Large intestine (tissue), 3 donors: ENCODE data around the gene ELMO3. TPM values are rescaled to one million over a fixed set of nuclear protein-coding genes. Genes with fewer than 3 reads are reported as not detected.
A peak's percentile ranks its signal among the peaks of the same experiment; 100 is the strongest.

Source experiments
- DNase-seq, 2 donors: peaks; one replicate each; pipeline versions ENCODE4 v3.0.0 to v3.0.0-alpha.2; 2013
- H3K27ac ChIP-seq: one replicate; pipeline ENCODE4 v1.5.1; 2013; ENCODE audit warnings: low read length
- H3K27me3 ChIP-seq: 2 replicates; pipeline ENCODE4 v1.6.1; 2013; ENCODE audit warnings: low read length; ENCODE audit not compliant: control insufficient read depth, insufficient read depth
- H3K36me3 ChIP-seq: 2 replicates; pipeline ENCODE4 v1.6.1; 2013; ENCODE audit warnings: low read length; ENCODE audit not compliant: control insufficient read depth, insufficient read depth
- H3K4me1 ChIP-seq: one replicate; pipeline ENCODE4 v1.6.1; 2013; ENCODE audit warnings: low read length; ENCODE audit not compliant: control insufficient read depth, insufficient read depth
- H3K4me3 ChIP-seq: one replicate; pipeline ENCODE4 v1.5.1; 2013; ENCODE audit warnings: low read length
- H3K9me3 ChIP-seq: one replicate; pipeline ENCODE4 v1.6.1; 2013; ENCODE audit warnings: mild to moderate bottlenecking, low read depth, low read length, moderate library complexity; ENCODE audit not compliant: control insufficient read depth
- WGBS: methylation state at CpG from one replicate; pipeline ENCODE4 v1.1.5; 2013; ENCODE audit warnings: low lambda C conversion rate; ENCODE audit not compliant: insufficient coverage; 5-methylcytosine and 5-hydroxymethylcytosine counted together
- polyA plus RNA-seq: library from polyadenylated mRNA; unstranded; fragments of 120-200 nt; gene quantifications from one replicate; pipeline ENCODE4 v1.2.1, GENCODE V29; 2013

Gene ELMO3
- polyA plus RNA-seq, 1 donor: 34.0 TPM

DNA sequence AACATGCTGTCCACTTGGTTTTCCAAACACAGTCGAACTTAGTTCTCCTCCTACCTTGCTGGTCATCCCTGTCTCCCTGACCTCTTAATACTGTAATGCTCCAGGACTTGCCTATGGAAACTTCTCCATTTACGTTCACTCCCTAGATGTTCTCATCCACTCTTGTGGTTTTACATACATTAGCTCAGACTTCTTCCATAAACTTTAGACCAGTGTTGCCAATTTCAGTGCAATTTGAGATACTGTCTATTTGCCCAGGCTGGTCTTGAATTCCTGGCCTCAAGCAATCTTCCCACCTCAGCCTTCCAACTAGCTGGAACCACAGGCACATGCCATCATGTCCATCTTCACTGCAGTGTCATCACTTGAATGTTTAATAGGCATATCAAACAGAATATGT is 16.6 kb upstream of the ELMO3 start:
- peaks cover 3% of the 10 kb centered on the region for H3K9me3 ChIP-seq
- H3K27me3 ChIP-seq: peaks cover 8% of the 10 kb centered on the region
- WGBS: no CpG with 5 or more reads among the region's 2 CpGs
- no peak overlapping the region for H3K4me3 ChIP-seq
- peaks cover 26% of the 10 kb centered on the region for H3K4me1 ChIP-seq
- DNase-seq: no peak
- no peaks in the 10 kb centered on the region for H3K36me3 ChIP-seq
- H3K27ac ChIP-seq: no peak overlapping the region

DNA sequence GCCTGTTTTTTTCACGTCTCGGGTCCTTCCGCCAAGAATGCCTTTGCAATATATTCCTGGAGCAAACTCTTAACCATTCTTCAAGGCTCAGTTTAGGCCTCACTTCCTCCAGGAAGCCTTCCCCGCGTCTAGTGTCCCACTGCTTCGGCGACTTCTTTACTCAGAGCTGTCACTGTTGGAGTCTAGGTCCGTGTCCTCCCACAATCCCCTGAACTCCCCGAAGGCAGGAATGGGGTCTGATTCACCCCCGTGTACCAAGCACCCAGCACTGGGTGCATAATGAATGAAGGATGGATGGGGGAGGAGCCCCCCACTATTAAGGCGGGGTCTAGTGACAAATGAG is 15.7 kb upstream of the ELMO3 start:
- WGBS: 27% methylated on average over 3 of the region's 11 CpGs
- Histone ChIP-seq H3K27ac (peak overlapping the region; percentile 93), H3K27me3 (peaks cover 6% of the 10 kb centered on the region), H3K4me1 (peaks cover 22% of the 10 kb centered on the region), H3K36me3 (no peaks in the 10 kb centered on the region), H3K4me3 (peak overlapping the region; percentile 86), H3K9me3 (peaks cover 3% of the 10 kb centered on the region)
- no peak for DNase-seq

DNA sequence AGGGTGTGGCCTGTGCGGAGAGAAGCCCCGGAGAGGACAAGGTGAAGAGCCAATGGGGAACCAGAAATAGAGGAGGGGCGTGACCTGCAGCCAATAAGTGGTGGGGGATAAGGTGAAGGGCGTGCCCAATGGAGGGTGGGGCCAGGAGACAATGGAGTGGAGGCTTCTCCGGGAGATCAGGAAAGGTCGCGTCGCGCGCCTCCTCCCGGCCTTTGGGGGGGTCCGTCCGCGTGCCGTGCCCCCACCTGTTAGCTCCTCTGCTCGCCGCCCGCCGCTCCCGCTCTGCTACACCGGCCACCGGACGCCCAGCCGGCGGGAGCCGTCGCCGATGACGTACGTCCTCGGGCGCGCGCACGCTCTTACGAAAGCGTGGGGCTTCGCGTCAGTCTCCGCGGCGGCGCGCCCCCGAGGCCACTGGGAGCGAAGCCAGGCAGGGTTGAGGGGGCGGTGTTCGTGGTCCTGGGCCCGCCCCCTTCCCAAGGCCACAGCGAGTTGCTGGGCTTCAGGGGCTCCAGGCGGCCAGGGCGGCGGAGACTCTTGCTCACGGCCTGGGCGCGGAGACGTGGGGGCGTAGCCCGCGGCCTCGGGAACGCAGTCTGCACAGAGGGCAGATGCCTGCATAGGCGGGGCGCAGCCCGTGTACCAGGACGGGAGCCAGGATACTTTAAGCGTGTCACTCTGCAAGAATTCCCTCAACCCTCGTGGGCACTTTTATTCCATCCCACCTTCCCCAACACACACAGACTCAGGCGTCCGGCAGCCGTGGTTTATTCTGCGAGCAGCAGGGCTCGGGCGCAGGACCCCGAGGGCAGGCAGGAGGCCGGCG is 15.1 kb upstream of the ELMO3 start, which contains the start of gene MATCAP1:
Gene MATCAP1, minus strand, starts transcription at position 337 of the 826 bp plus-strand sequence. CDS start 3,353 bp downstream, outside the sequence.
- peaks cover 22% of the 10 kb centered on the region for H3K4me1 ChIP-seq
- no peaks in the 10 kb centered on the region for H3K36me3 ChIP-seq
- DNase-seq: peak; percentile 97 to 99
- H3K9me3 ChIP-seq: peaks cover 3% of the 10 kb centered on the region
- no CpG with 5 or more reads among the region's 77 CpGs for WGBS
- H3K27me3 ChIP-seq: peaks cover 6% of the 10 kb centered on the region
- peak within 1 kb of the TSS; percentile 86 for H3K4me3 ChIP-seq
- H3K27ac ChIP-seq: peak within 1 kb of the TSS; percentile 93

DNA sequence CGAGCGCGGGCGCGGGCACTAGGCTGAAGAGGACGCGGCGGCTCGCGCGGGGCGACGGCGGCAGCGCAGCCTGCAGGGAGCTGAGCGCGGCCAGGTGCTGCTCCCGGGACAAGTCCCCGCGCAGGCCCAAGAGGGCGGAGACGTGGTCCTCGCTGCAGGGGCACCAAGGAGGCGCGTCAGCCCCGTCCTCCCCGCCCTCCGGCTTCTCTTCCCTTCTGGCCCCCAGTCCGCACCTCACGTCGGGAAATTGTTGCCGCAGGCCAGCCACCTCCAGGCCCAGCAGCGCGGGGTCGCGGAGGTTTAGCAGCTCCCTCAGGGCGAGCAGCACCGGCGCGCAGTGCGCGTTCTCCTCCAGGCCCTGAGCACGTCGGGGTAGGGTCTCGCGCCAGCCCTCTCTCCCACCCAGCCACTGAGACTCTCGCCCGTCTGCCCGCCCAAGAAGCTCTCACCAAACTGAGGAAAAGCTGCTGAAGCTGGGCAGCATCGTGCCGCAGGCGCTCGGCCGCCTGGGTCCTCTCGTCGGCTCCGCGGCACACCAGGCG is 14.4 kb upstream of the ELMO3 start:
- Histone ChIP-seq H3K9me3 (peaks cover 3% of the 10 kb centered on the region), H3K4me3 (peak overlapping the region; percentile 86), H3K4me1 (peaks cover 22% of the 10 kb centered on the region), H3K27me3 (peaks cover 6% of the 10 kb centered on the region), H3K27ac (peak overlapping the region; percentile 93), H3K36me3 (no peaks in the 10 kb centered on the region)
- no peak for DNase-seq
- WGBS: no CpG with 5 or more reads among the region's 59 CpGs

DNA sequence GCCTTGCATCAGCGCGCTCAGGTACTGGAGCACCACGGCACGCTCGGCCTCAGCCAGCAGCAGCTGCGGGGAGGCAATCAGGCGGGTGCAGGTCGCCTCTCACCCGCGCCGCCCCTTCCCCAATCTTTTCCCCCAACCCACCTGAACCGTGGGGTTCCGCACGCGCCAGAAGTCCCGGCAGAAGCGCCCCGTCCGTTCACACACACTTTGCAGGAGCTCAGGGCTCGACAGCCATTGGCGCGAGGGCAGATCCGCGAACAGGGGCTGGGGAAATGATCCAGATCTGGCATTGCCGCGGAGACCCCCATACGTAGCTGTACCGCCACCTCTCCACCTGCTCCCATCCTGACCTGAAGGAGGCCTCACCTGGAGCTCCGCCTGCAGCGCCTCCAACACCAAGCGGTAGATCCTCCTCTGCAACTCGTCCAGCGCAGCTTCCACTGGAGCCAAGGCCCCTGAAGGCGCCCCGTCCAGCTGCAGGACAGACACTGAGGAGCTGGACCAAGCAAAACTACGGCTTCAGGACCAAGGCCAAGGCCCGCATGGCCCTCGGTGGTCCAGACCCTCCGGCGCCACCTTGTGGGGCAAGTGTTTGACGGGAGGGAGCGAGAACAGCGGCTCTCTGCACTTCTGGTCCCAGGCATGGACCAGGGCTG is 13.8 kb upstream of the ELMO3 start:
- DNase-seq: peak; percentile 77 to 80
- H3K4me1 ChIP-seq: peaks cover 22% of the 10 kb centered on the region
- no peak overlapping the region for H3K27ac ChIP-seq
- peaks cover 3% of the 10 kb centered on the region for H3K9me3 ChIP-seq
- no CpG with 5 or more reads among the region's 43 CpGs for WGBS
- H3K27me3 ChIP-seq: peaks cover 6% of the 10 kb centered on the region
- H3K4me3 ChIP-seq: peak overlapping the region; percentile 86
- H3K36me3 ChIP-seq: no peaks in the 10 kb centered on the region

DNA sequence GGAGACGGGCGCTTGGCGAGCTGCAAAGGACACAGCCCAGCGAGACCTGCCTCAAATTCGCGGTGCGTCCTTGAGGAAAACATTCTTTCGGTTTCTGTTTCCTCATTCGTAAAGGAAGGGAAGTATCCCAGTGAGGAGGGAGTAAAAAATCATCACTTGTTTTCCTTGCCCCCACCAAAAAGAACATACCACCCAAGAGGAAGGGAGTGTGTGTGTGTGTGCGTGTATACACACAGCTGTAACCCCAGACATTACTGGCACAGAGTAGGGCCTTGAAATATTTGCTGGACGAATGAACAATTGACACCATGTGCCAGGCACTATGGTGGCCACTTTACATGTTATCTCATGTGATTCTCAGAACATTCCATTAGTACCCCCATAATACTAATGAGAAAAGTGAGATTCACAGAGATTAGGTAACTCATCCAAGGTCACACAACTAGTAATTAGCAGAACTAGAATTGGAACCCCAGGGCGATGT is 13.2 kb upstream of the ELMO3 start:
- peaks cover 22% of the 10 kb centered on the region for H3K4me1 ChIP-seq
- WGBS: no CpG with 5 or more reads among the region's 12 CpGs
- peaks cover 6% of the 10 kb centered on the region for H3K27me3 ChIP-seq
- no peaks in the 10 kb centered on the region for H3K36me3 ChIP-seq
- H3K9me3 ChIP-seq: peaks cover 3% of the 10 kb centered on the region
- H3K4me3 ChIP-seq: no peak overlapping the region
- DNase-seq: no peak
- no peak overlapping the region for H3K27ac ChIP-seq

DNA sequence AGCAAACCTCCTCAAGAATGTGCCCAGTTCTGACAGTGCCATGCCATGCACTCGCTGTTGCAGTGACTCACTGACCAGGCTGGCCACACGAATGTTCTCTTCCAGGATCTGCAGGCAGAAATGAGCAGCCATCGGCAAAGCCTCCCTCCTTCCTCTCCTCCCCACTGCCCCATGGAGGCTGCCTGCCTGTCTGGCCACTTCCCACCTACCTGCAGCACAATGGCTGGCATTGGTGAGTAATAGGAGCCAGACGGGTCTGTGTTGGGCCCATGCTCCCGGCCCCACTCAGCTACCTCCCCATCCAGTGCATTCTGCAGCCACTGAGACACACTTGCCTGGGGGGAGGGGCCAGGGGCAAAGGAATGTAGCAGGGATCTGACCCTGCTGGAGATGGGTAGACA is 12.4 kb upstream of the ELMO3 start:
- Histone ChIP-seq H3K36me3 (no peaks in the 10 kb centered on the region), H3K27ac (no peak overlapping the region), H3K4me3 (no peak overlapping the region), H3K4me1 (peaks cover 25% of the 10 kb centered on the region), H3K27me3 (peaks cover 6% of the 10 kb centered on the region), H3K9me3 (peaks cover 3% of the 10 kb centered on the region)
- no peak for DNase-seq
- WGBS: no CpG with 5 or more reads among the region's 5 CpGs

DNA sequence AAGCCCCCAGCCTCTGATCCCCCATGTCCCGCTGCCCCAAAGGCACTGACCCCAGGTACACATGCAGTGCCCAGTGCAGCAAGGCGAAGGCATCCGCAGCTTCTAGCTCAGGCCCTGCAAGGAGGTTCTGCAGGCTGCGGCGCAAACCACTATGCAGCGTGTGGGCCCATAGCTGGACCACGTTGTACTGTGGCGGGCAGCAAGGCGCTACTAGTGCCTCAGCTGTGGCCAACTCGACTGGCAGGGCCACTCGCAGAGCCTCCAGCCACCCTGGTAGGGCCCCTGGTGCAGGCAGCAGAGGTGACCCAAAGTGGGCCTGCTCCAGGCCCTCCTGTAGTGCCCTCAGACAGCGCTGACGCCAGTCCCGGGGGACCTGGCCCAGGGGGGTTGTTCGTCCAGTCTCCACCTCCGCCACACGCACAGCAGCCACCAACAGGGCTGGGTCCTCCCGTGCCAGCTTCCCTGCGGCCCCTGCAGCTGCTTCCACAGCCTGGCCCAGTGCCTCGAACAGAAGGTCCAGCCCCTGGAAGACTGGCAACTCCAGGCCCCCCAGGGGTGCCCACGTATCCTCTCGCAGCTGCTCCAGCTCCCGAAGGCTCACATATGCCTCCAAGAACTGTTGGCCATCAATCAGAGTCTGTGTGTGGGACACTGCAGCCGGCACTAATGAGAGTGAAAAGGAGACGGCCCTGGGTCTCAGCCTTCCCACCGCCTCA is 11.6 kb upstream of the ELMO3 start:
- WGBS: no CpG with 5 or more reads among the region's 26 CpGs
- no peak overlapping the region for H3K4me3 ChIP-seq
- H3K9me3 ChIP-seq: peaks cover 6% of the 10 kb centered on the region
- no peak for DNase-seq
- H3K27me3 ChIP-seq: peaks cover 6% of the 10 kb centered on the region
- H3K36me3 ChIP-seq: no peaks in the 10 kb centered on the region
- H3K27ac ChIP-seq: no peak overlapping the region
- H3K4me1 ChIP-seq: peaks cover 28% of the 10 kb centered on the region

DNA sequence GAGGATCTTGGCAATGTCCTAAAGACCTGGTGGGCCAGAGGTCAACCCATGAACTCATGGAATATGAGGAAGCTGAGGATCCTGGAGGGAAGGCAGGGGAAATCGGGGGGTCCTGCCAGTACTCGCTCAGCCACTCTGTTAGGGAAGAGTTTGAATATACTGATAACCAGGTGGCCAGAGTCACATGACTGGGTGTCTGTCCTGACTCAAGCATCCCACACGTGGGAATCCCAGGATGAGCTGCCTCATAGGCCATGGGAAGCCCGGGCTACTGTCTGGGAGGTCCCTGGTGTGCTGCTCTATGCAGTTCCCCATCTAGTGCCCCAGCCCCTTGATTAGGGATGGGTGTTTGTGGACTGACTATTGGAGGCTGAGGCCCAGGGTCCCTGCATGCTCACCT is 10.6 kb upstream of the ELMO3 start:
- no peak for DNase-seq
- no CpG with 5 or more reads among the region's 4 CpGs for WGBS
- Histone ChIP-seq H3K4me1 (peaks cover 32% of the 10 kb centered on the region), H3K9me3 (peaks cover 6% of the 10 kb centered on the region), H3K27me3 (peaks cover 6% of the 10 kb centered on the region), H3K4me3 (no peak overlapping the region), H3K27ac (no peak overlapping the region), H3K36me3 (peaks cover 5% of the 10 kb centered on the region)

DNA sequence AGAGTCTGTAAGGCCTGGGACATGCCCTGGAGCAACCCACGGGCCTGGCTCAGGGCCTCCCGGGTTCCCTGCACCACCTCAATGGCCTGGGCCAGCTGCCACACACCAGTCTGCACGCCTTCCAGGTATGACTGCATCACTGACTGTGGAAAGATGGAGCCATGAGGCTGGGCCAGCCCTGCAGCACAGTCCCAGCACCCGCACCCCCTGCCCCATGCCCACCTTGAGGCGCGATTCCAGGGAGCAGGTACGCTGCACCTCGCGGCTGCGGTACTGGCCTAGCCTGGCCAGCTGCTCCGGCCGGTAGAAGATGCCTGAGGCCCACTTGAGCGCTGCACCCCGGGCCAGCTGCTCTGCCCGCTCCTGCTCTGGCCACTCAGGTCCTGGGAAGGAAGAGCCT is 10.1 kb upstream of the ELMO3 start:
- H3K4me1 ChIP-seq: peaks cover 35% of the 10 kb centered on the region

More for the DNA sequence above, 10.1 kb upstream of the ELMO3 start:
- Histone ChIP-seq H3K4me3 (no peak overlapping the region), H3K9me3 (peaks cover 6% of the 10 kb centered on the region), H3K27ac (no peak overlapping the region), H3K27me3 (peaks cover 6% of the 10 kb centered on the region), H3K36me3 (peaks cover 6% of the 10 kb centered on the region)
- no CpG with 5 or more reads among the region's 15 CpGs for WGBS
- no peak for DNase-seq
